ENCODE measurements around the gene FAM20C.

Gene FAM20C

GRCh38 chr7:191981-192649 is at the start of gene FAM20C:
Gene FAM20C, plus strand, starts transcription at chr7:192571. Its CDS starts 629 bp downstream, at chr7:193200.
- DNase-seq (ENCODE audit: low read depth), result peak; percentile 66
- in situ Hi-C loops (cut with HindIII; ENCODE audit: low sequenced_read_pairs), result no loop called here
- peak within 1 kb of the TSS; percentile 97 for H3K4me3 ChIP-seq (ENCODE audit: low read depth, low read length)
- TF ChIP-seq CTCF (IDR thresholded peaks at IDR 0.05; ENCODE audit: low read depth, low read length, missing control alignments), result no peak

GRCh38 chr7:143145-143751 is 49.1 kb upstream of the FAM20C start:
- in situ Hi-C loops (cut with HindIII; ENCODE audit: low sequenced_read_pairs), result no loop called here
- DNase-seq (ENCODE audit: low read depth), result no peak
- no peak for TF ChIP-seq CTCF (IDR thresholded peaks at IDR 0.05; ENCODE audit: low read depth, low read length, missing control alignments)
- no peak overlapping the region for H3K4me3 ChIP-seq (ENCODE audit: low read depth, low read length)

- H3K4me3 ChIP-seq (ENCODE audit: low read depth, low read length), result no peak overlapping the region
- DNase-seq (ENCODE audit: low read depth), result no peak
- in situ Hi-C loops (cut with HindIII; ENCODE audit: low sequenced_read_pairs), result no loop called here
- TF ChIP-seq CTCF (IDR thresholded peaks at IDR 0.05; ENCODE audit: low read depth, low read length, missing control alignments), result no peak
These were observed 48.4 kb upstream of the FAM20C start for GRCh38 chr7:143811-144453.

GRCh38 chr7:144454-144826 is 47.9 kb upstream of the FAM20C start:
- TF ChIP-seq CTCF (IDR thresholded peaks at IDR 0.05; ENCODE audit: low read depth, low read length, missing control alignments), result no peak
- H3K4me3 ChIP-seq (ENCODE audit: low read depth, low read length), result no peak overlapping the region
- in situ Hi-C loops (cut with HindIII; ENCODE audit: low sequenced_read_pairs), result no loop called here
- no peak for DNase-seq (ENCODE audit: low read depth)

- no peak for TF ChIP-seq CTCF (IDR thresholded peaks at IDR 0.05; ENCODE audit: low read depth, low read length, missing control alignments)
- DNase-seq (ENCODE audit: low read depth), result no peak
- in situ Hi-C loops (cut with HindIII; ENCODE audit: low sequenced_read_pairs), result no loop called here
- no peak overlapping the region for H3K4me3 ChIP-seq (ENCODE audit: low read depth, low read length)
These were observed 46.5 kb upstream of the FAM20C start for GRCh38 chr7:145863-146262.

- in situ Hi-C loops (cut with HindIII; ENCODE audit: low sequenced_read_pairs), result no loop called here
- no peak for TF ChIP-seq CTCF (IDR thresholded peaks at IDR 0.05; ENCODE audit: low read depth, low read length, missing control alignments)
- peak overlapping the region; percentile 55 for H3K4me3 ChIP-seq (ENCODE audit: low read depth, low read length)
- no peak for DNase-seq (ENCODE audit: low read depth)
These were observed 43.8 kb upstream of the FAM20C start for GRCh38 chr7:148543-148931.
